ENCODE measurements around the gene RIPPLY2. TPM values are rescaled to one million over a fixed set of nuclear protein-coding genes. Genes with fewer than 3 reads are reported as not detected.

RIPPLY2 gene
- total and polyA plus RNA-seq, 7 donors: 0.59 TPM; not detected in 6

DNA sequence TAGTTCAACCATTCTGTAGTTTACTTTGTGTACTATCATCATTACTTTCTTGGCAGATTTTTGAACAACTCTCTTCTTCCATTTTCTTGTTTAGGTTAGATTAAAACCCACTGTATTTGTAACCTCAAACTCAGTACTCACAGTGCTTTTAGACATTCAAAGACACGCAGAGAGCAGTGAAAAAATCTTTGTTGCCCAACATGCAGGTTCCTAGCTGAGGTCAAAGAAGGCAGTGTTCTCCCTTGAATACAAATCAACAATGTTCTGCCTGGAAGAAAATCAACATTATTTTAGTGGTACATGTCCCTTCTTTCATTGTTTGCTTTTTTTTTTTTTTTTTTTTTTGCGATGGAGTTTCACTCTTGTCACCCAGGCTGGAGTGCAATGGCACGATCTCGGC, 17.5 kb downstream of the RIPPLY2 start:
- H3K36me3 ChIP-seq (ENCODE audit: insufficient read depth in 1 of 2, low read depth in 1 of 2): peaks cover 7 to 15% of the 10 kb centered on the region in 2 donors
- TF ChIP-seq, protein P1, sequence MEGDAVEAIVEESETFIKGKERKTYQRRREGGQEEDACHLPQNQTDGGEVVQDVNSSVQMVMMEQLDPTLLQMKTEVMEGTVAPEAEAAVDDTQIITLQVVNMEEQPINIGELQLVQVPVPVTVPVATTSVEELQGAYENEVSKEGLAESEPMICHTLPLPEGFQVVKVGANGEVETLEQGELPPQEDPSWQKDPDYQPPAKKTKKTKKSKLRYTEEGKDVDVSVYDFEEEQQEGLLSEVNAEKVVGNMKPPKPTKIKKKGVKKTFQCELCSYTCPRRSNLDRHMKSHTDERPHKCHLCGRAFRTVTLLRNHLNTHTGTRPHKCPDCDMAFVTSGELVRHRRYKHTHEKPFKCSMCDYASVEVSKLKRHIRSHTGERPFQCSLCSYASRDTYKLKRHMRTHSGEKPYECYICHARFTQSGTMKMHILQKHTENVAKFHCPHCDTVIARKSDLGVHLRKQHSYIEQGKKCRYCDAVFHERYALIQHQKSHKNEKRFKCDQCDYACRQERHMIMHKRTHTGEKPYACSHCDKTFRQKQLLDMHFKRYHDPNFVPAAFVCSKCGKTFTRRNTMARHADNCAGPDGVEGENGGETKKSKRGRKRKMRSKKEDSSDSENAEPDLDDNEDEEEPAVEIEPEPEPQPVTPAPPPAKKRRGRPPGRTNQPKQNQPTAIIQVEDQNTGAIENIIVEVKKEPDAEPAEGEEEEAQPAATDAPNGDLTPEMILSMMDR (IDR thresholded peaks at IDR 0.05): no peak
- ATAC-seq: no peak
- intact Hi-C loops (cut with DNase I): no loop called here
- no peak for DNase-seq
- WGBS, 3 donors: 88 to 96% (median 91%) methylated on average over 3 to 4 of the region's 4 CpGs
- no peaks in the 10 kb centered on the region for H3K4me1 ChIP-seq
- no peak overlapping the region for H3K4me3 ChIP-seq
- H3K9me3 ChIP-seq: no peaks in the 10 kb centered on the region
- no peak overlapping the region for H3K27ac ChIP-seq
- no peaks in the 10 kb centered on the region for H3K27me3 ChIP-seq (ENCODE audit: insufficient read depth in 3 of 3, low read length in 2 of 3)

DNA sequence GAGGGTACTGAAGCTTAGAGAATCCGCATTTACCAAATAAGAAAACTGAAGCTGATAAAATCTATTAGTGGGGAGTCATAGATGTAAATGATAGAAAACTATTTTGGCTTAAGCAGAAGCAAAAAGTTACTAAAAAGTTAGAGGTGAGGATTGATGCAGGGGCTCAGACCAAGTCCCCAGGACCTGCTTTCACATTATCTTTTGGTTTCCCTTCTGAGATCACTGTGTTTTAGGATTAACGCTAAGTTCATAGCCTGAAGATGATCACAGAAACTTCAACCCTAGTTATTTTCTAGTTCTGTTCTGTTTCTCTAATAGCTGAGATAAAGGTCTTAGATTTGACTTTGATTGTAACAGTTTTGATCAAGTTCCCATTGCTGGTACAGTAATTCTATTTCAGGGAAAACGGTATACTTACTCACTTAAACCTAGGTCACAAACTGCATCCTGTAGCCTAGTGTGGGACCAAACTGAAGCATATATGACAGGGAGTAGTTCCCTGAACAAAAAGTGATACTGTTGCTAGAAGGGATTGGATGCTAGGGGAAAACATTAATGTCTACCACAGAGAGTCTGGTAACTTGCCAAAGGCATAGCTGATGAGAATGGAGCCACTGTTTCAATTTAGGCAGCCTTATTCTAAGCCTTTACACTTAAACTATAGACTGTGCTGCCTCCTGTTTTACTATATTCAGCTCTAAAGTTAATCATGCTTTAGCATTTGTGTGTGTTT, 19.4 kb downstream of the RIPPLY2 start:
- Histone ChIP-seq H3K4me3 (no peak overlapping the region), H3K27me3 (ENCODE audit: insufficient read depth in 3 of 3, low read length in 2 of 3) (no peaks in the 10 kb centered on the region), H3K9me3 (no peaks in the 10 kb centered on the region), H3K36me3 (ENCODE audit: insufficient read depth in 1 of 2, low read depth in 1 of 2) (peaks cover 0 to 4% of the 10 kb centered on the region in 2 donors), H3K4me1 (no peaks in the 10 kb centered on the region), H3K27ac (no peak overlapping the region)
- ATAC-seq (no peak), DNase-seq (no peak)
- 90 to 96% (median 93%) methylated on average over 3 of the region's 3 CpGs for WGBS, 3 donors
- TF ChIP-seq, protein P1 (IDR thresholded peaks at IDR 0.05): no peak
- intact Hi-C loops (cut with DNase I): no loop called here

DNA sequence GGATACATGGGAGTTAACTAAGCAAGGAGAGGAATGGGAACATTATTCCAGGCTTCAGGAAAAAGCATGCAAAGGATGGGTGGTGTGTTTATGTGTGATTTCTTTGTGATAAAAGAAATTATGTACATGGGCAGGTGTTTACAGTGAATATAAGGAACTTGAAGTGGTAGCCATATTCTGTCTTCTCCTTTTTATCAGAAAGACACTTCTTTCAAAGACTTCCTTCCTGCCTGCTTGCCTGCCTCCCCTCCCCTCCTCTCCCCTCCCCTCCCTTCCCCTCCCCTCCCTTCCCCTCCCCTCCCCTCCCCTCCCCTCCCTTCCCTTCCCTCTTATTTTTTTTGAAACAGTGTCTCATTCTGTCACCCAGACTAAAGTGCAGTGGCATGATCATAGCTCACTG, 20.7 kb downstream of the RIPPLY2 start:
- no peak for ATAC-seq
- intact Hi-C loops (cut with DNase I): no loop called here
- Histone ChIP-seq H3K4me1 (no peaks in the 10 kb centered on the region), H3K27me3 (ENCODE audit: insufficient read depth in 3 of 3, low read length in 2 of 3) (no peaks in the 10 kb centered on the region), H3K36me3 (ENCODE audit: insufficient read depth in 1 of 2, low read depth in 1 of 2) (no peaks in the 10 kb centered on the region), H3K27ac (no peak overlapping the region), H3K4me3 (no peak overlapping the region), H3K9me3 (no peaks in the 10 kb centered on the region)
- DNase-seq: no peak
- TF ChIP-seq, protein P1 (IDR thresholded peaks at IDR 0.05): no peak

DNA sequence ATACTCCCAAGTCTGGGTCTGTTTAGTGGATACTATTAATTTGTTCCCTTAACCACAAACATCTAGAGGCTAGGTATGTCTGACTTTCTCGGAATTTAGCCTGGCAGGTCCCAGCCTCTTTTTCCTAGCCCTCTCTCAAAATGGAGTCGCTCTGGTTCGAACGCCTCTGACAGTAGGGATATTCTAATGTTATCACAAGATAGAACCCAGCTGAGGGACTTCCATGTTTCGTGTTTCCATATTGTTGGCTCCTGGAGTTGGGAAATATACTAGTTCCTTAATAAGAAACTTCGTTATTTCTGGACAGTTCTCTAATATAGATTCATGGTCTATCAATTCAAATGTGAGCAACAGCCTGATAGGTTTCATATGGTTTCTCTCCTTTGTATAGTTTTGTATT, 22.7 kb downstream of the RIPPLY2 start:
- TF ChIP-seq, protein P1 (IDR thresholded peaks at IDR 0.05): no peak
- no peak for ATAC-seq
- H3K36me3 ChIP-seq (ENCODE audit: insufficient read depth in 1 of 2, low read depth in 1 of 2): no peaks in the 10 kb centered on the region
- no peak overlapping the region for H3K27ac ChIP-seq
- H3K9me3 ChIP-seq: no peaks in the 10 kb centered on the region
- no peaks in the 10 kb centered on the region for H3K4me1 ChIP-seq
- WGBS, 3 donors: 92 to 96% (median 94%) methylated on average over 6 of the region's 6 CpGs
- no peak for DNase-seq
- H3K27me3 ChIP-seq (ENCODE audit: insufficient read depth in 3 of 3, low read length in 2 of 3): no peaks in the 10 kb centered on the region
- intact Hi-C loops (cut with DNase I): no loop called here
- no peak overlapping the region for H3K4me3 ChIP-seq
